HL-60 (cell line): ENCODE data around the gene RPL3.

Experiments
- DNase-seq, 2 experiments: peaks; one replicate each; pipeline ENCODE4 v3.0.0-alpha.2; 2010 to 2020; ENCODE audit warnings: low read depth in 1 of 2, low spot score in 1 of 2
- H3K27ac ChIP-seq: fragments of 250-450 bp; sonication (Bioruptor Pico); replicated peaks from 2 replicates; pipeline ENCODE4 v1.5.1; 2020; ENCODE audit warnings: mild to moderate bottlenecking, moderate library complexity
- H3K27me3 ChIP-seq: fragments of 250-450 bp; sonication (Bioruptor Pico); 2 replicates; pipeline ENCODE4 v1.5.1; 2021; ENCODE audit warnings: mild to moderate bottlenecking, moderate library complexity; ENCODE audit not compliant: insufficient read depth, poor library complexity, severe bottlenecking
- H3K4me3 ChIP-seq: replicated peaks from 2 replicates; pipeline ENCODE4 v1.5.1; 2011; ENCODE audit warnings: mild to moderate bottlenecking, control low read depth, low read length; ENCODE audit not compliant: insufficient read depth
- GABPA ChIP-seq: IDR thresholded peaks from 2 replicates; pipeline ENCODE4 v1.6.1; 2012; ENCODE audit warnings: low read depth
- POLR2AphosphoS5 ChIP-seq: IDR thresholded peaks from 2 replicates; pipeline ENCODE4 v1.6.1; 2012; ENCODE audit warnings: low read depth
- SPI1 ChIP-seq: IDR thresholded peaks from 2 replicates; pipeline ENCODE4 v1.6.1; 2012; ENCODE audit warnings: low read depth, mild to moderate bottlenecking, borderline replicate concordance
- TF ChIP-seq, protein P1 (sequence below): IDR thresholded peaks from 2 replicates; pipeline ENCODE4 v1.6.1; 2012; ENCODE audit warnings: low read depth; ENCODE audit not compliant: insufficient replicate concordance
- TF ChIP-seq, protein P2 (sequence below): IDR thresholded peaks from one replicate; pipeline ENCODE4 v1.5.1; 2011; ENCODE audit warnings: low read length, control low read depth, inconsistent platforms; ENCODE audit not compliant: insufficient read depth

RPL3 gene

DNA sequence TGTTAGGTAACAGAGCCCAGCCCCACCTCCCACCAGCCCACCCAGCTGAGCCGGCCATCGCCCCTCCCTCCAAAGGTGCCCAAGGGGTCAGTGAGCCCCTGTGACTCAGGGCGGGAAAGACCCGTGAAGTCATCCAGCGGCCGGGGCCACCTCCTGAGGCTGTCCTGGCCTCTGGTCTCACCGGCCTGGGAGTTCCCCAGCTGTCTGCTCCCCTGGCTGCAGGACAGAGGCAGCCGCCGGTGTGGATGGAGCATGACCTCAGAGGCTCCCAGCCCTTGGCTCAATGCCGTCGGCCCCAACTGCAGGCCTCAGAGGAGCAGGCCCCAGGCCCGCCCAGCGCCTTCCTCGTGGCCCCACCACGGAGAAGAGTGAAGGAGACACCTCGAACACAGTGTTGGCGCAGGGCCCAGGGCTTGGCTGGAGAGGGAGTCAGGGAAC, 28.7 kb downstream of the RPL3 start:
- no peak for DNase-seq
- H3K4me3 ChIP-seq = no peak overlapping the region
- TF ChIP-seq GABPA (no peak), POLR2AphosphoS5 (no peak), SPI1 (no peak)
- TF ChIP-seq, protein P1, sequence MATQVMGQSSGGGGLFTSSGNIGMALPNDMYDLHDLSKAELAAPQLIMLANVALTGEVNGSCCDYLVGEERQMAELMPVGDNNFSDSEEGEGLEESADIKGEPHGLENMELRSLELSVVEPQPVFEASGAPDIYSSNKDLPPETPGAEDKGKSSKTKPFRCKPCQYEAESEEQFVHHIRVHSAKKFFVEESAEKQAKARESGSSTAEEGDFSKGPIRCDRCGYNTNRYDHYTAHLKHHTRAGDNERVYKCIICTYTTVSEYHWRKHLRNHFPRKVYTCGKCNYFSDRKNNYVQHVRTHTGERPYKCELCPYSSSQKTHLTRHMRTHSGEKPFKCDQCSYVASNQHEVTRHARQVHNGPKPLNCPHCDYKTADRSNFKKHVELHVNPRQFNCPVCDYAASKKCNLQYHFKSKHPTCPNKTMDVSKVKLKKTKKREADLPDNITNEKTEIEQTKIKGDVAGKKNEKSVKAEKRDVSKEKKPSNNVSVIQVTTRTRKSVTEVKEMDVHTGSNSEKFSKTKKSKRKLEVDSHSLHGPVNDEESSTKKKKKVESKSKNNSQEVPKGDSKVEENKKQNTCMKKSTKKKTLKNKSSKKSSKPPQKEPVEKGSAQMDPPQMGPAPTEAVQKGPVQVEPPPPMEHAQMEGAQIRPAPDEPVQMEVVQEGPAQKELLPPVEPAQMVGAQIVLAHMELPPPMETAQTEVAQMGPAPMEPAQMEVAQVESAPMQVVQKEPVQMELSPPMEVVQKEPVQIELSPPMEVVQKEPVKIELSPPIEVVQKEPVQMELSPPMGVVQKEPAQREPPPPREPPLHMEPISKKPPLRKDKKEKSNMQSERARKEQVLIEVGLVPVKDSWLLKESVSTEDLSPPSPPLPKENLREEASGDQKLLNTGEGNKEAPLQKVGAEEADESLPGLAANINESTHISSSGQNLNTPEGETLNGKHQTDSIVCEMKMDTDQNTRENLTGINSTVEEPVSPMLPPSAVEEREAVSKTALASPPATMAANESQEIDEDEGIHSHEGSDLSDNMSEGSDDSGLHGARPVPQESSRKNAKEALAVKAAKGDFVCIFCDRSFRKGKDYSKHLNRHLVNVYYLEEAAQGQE = no peak
- TF ChIP-seq, protein P2, sequence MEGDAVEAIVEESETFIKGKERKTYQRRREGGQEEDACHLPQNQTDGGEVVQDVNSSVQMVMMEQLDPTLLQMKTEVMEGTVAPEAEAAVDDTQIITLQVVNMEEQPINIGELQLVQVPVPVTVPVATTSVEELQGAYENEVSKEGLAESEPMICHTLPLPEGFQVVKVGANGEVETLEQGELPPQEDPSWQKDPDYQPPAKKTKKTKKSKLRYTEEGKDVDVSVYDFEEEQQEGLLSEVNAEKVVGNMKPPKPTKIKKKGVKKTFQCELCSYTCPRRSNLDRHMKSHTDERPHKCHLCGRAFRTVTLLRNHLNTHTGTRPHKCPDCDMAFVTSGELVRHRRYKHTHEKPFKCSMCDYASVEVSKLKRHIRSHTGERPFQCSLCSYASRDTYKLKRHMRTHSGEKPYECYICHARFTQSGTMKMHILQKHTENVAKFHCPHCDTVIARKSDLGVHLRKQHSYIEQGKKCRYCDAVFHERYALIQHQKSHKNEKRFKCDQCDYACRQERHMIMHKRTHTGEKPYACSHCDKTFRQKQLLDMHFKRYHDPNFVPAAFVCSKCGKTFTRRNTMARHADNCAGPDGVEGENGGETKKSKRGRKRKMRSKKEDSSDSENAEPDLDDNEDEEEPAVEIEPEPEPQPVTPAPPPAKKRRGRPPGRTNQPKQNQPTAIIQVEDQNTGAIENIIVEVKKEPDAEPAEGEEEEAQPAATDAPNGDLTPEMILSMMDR = no peak
- no peaks in the 10 kb centered on the region for H3K27me3 ChIP-seq
- no peak overlapping the region for H3K27ac ChIP-seq

DNA sequence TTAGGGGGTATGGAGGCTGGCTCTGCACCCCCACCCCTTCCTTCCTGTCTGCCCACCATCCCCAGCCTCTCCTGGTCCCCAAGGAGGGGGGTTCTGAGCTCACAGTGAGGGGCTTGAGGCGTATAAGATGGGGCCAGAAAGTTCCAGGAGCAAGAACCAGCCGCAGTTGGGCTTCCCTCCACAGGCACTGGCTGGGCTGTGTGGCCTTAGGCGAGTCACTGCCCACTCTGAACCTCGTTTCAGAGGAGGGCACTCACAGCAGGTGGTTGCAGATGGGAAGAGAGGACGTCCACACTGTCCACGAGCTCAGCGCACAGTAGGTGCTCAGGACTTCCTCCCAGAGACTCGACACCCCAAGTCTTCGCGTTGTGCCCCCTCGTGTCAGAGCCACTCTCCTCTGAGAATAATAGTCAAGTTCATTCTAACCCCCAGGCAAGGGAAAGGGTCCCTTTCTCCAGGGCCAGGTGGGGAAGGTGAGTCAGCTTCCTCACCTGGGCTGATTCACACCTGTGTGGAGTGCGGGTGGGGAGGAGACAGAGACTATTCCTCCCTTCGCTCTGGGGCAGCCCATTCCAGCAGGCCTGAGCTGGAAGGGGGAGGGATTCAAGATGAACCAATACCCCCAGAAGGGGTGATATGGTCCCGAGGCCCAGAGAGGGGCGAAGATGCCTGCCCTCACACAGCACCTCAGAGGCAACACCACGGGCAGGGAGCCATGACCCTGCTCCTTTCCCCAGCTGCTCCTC, 29.3 kb downstream of the RPL3 start:
- Histone ChIP-seq H3K27me3 (no peaks in the 10 kb centered on the region), H3K27ac (no peak overlapping the region), H3K4me3 (no peak overlapping the region)
- no peak for DNase-seq
- TF ChIP-seq POLR2AphosphoS5 (no peak), GABPA (no peak), SPI1 (no peak)
- TF ChIP-seq, protein P2 = no peak
- TF ChIP-seq, protein P1 = no peak

DNA sequence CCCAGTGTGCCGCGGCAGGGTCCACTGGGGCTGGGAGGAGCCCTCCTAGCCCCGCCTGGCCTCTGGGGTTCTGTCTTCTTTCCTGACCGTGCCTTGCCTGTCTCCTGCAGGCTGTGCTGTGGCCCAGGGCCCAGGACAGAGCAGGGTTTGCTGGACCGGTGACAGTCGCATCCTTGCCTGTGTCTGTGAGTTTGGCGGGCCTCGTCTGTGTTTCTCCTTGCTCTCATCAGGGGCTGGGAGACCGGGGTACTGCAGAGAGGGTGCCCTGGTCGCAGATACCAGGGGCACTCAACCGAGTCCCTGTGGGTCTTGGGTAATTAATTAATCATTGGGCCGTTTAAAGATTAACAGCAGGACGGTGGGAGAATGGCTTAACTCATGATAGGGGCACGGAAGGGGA, 29.9 kb downstream of the RPL3 start:
- no peak for DNase-seq
- no peaks in the 10 kb centered on the region for H3K27me3 ChIP-seq
- no peak overlapping the region for H3K27ac ChIP-seq
- TF ChIP-seq SPI1 (no peak), GABPA (no peak), POLR2AphosphoS5 (no peak)
- TF ChIP-seq, protein P2 = no peak
- TF ChIP-seq, protein P1 = no peak
- no peak overlapping the region for H3K4me3 ChIP-seq
